Measurements from ENCODE around the gene RIC8B. TPM values are rescaled to one million over a fixed set of nuclear protein-coding genes. Genes with fewer than 3 reads are reported as not detected.

Gene RIC8B
- total and polyA plus RNA-seq, 2 of the 8 experiments (the other 6 are each of a cell fraction or from before 2014, with no cell fraction given) = 8.2 to 25.3 TPM

GRCh38 chr12:106757623-106758348 is 16.7 kb upstream of the RIC8B start (continued):
- no peak for TF ChIP-seq NRF1 (IDR thresholded peaks at IDR 0.05; ENCODE audit: low read depth, low read length)
- TF ChIP-seq RAD21 (IDR thresholded peaks at IDR 0.05 in 1 of 2, conservative IDR thresholded peaks at IDR 0.05 in 1 of 2; ENCODE audit: low read depth in 2 of 2, low read length in 2 of 2) = no peak
- TF ChIP-seq RBBP5 (IDR thresholded peaks at IDR 0.05; ENCODE audit: borderline replicate concordance, low read depth, low read length) = no peak
- no peak for TF ChIP-seq ATF2 (IDR thresholded peaks at IDR 0.05; ENCODE audit: low read length)
- no peak for TF ChIP-seq SP2 (IDR thresholded peaks at IDR 0.05; ENCODE audit: low read length)
